ENCODE results near the gene NDOR1. TPM values are rescaled to one million over a fixed set of nuclear protein-coding genes. Genes with fewer than 3 reads are reported as not detected.
A peak's percentile ranks its signal among the peaks of the same experiment; 100 is the strongest.

NDOR1 gene
- total and polyA plus RNA-seq, 2 donors (not counting 3 experiments of a cell fraction or from before 2014, with no cell fraction given): 13.5 to 26.7 TPM

DNA sequence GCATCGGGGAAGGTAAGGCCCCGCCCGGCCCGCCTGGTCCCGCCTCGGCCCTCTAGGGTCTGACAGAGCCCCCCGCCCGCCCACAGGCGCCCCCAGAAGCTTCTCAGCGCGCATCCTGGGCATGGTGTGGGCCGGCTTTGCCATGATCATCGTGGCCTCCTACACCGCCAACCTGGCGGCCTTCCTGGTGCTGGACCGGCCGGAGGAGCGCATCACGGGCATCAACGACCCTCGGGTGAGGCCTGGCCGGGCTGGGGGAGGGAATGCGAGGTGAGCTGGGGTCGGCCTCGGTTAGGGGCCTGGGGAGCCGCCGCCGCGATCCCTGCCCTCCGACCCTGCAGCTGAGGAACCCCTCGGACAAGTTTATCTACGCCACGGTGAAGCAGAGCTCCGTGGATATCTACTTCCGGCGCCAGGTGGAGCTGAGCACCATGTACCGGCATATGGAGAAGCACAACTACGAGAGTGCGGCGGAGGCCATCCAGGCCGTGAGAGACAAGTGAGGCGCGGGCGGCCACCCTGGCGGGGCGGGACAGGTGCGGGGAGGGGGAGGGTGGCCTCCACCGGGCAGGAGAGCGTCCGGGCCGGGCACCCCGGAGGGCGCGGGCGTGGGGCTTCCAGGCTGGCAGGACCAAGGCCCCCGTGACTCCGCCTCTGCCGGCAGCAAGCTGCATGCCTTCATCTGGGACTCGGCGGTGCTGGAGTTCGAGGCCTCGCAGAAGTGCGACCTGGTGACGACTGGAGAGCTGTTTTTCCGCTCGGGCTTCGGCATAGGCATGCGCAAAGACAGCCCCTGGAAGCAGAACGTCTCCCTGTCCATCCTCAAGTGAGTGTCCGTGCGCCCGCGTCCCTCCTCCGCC is 42.8 kb upstream of the NDOR1 start:
- no TSS peak for BruUV-seq (replicated peaks)
- Histone ChIP-seq H3K9me1 (replicated peaks; ENCODE audit: control insufficient read depth, extremely low read depth, insufficient read depth, low read length) (no peaks in the 10 kb centered on the region), H3K4me1 (ENCODE audit: control insufficient read depth, extremely low read depth, insufficient read depth, low read length) (peaks cover 3% of the 10 kb centered on the region), H3K9ac (replicated peaks; ENCODE audit: extremely low read depth, insufficient read depth, low read length) (no peak overlapping the region), H2AFZ (ENCODE audit: low read depth, low read length) (peak overlapping the region; percentile 88), H3K36me3 (ENCODE audit: control insufficient read depth in 2 of 2, extremely low read depth in 1 of 2, insufficient read depth in 2 of 2, low read length in 2 of 2) (no peaks in the 10 kb centered on the region), H3K79me2 (ENCODE audit: control insufficient read depth, insufficient read depth, low read length) (no peaks in the 10 kb centered on the region), H3K9me3 (replicated peaks; ENCODE audit: control insufficient read depth, insufficient read depth, low read length) (no peaks in the 10 kb centered on the region), H3K27me3 (ENCODE audit: control insufficient read depth in 2 of 2, insufficient read depth in 2 of 2, low read length in 2 of 2) (peaks cover 23 to 30% of the 10 kb centered on the region in 2 experiments), H3K27ac (ENCODE audit: insufficient read depth, low read depth, low read length) (no peak overlapping the region), H4K20me1 (replicated peaks; ENCODE audit: control insufficient read depth, extremely low read depth, insufficient read depth, low read length) (no peaks in the 10 kb centered on the region), H3K4me2 (ENCODE audit: insufficient read depth, low read length) (peak overlapping the region; percentile 48), H3K4me3 (replicated peaks in 1 of 3; ENCODE audit: insufficient read depth in 1 of 3, low read depth in 1 of 3, low read length in 3 of 3) (peak overlapping the region in 2 of 3 experiments; percentile 11 to 24)
- FAIRE-seq (no peak), DNase-seq (ENCODE audit: low read depth, low spot score) (peak; percentile 14)
- ChIA-PET CTCF (interaction anchor here (1.2 to 1.8 kb wide), 4 partner anchors 8 to 74 kb away, joined by 4 to 12 read pairs (median 6); no protein-coding TSS in a partner anchor), POLR2A (interaction anchor here (0.8 kb wide), 1 partner anchor 61 kb away, joined by 4 read pairs; no protein-coding TSS in a partner anchor)
- dilution Hi-C loops (cut with MboI; ENCODE audit: extremely low pct_ligation_motif_present, low sequenced_read_pairs): no loop called here
- intact Hi-C loops (cut with micrococcal nuclease): no loop called here
- TF ChIP-seq JUN (IDR thresholded peaks at IDR 0.05; ENCODE audit: borderline replicate concordance, insufficient read depth, insufficient read length, low read depth): no peak
- TF ChIP-seq MYC (IDR thresholded peaks at IDR 0.05; ENCODE audit: low read depth, low read length): no peak
- no peak for TF ChIP-seq POLR2A (IDR thresholded peaks at IDR 0.05; ENCODE audit: low read depth, low read length)
- TF ChIP-seq GATA2 (IDR thresholded peaks at IDR 0.05; ENCODE audit: insufficient read depth, insufficient read length, low read depth, low read length): no peak
- peak; percentile 93 for TF ChIP-seq EZH2 (IDR thresholded peaks at IDR 0.05; ENCODE audit: borderline replicate concordance, low read depth, low read length, severe bottlenecking)

DNA sequence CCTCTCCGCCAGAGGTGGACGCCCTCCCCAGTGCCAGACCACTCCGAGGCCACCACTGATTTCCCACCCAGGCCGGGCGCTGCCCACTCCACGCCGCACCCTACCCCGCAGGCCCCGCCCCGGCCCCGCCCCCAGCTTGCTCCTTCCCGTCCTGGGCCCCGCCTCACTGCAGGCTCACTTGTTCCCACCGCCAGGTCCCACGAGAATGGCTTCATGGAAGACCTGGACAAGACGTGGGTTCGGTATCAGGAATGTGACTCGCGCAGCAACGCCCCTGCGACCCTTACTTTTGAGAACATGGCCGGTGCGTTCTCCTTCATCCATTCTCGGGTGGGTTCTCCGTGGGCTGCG is 42.2 kb upstream of the NDOR1 start:
- no peaks in the 10 kb centered on the region for H4K20me1 ChIP-seq (replicated peaks; ENCODE audit: control insufficient read depth, extremely low read depth, insufficient read depth, low read length)
- H3K4me1 ChIP-seq (ENCODE audit: control insufficient read depth, extremely low read depth, insufficient read depth, low read length): peaks cover 3% of the 10 kb centered on the region
- dilution Hi-C loops (cut with MboI; ENCODE audit: extremely low pct_ligation_motif_present, low sequenced_read_pairs) (no loop called here), intact Hi-C loops (cut with micrococcal nuclease) (no loop called here)
- H3K9ac ChIP-seq (replicated peaks; ENCODE audit: extremely low read depth, insufficient read depth, low read length): no peak overlapping the region
- peak overlapping the region in 2 of 3 experiments; percentile 11 to 24 for H3K4me3 ChIP-seq (replicated peaks in 1 of 3; ENCODE audit: insufficient read depth in 1 of 3, low read depth in 1 of 3, low read length in 3 of 3)
- H2AFZ ChIP-seq (ENCODE audit: low read depth, low read length): peak overlapping the region; percentile 88
- H3K9me1 ChIP-seq (replicated peaks; ENCODE audit: control insufficient read depth, extremely low read depth, insufficient read depth, low read length): no peaks in the 10 kb centered on the region
- peaks cover 27 to 30% of the 10 kb centered on the region in 2 experiments for H3K27me3 ChIP-seq (ENCODE audit: control insufficient read depth in 2 of 2, insufficient read depth in 2 of 2, low read length in 2 of 2)
- no peak for FAIRE-seq
- TF ChIP-seq EZH2 (IDR thresholded peaks at IDR 0.05; ENCODE audit: borderline replicate concordance, low read depth, low read length, severe bottlenecking): no peak
- TF ChIP-seq, protein P1, sequence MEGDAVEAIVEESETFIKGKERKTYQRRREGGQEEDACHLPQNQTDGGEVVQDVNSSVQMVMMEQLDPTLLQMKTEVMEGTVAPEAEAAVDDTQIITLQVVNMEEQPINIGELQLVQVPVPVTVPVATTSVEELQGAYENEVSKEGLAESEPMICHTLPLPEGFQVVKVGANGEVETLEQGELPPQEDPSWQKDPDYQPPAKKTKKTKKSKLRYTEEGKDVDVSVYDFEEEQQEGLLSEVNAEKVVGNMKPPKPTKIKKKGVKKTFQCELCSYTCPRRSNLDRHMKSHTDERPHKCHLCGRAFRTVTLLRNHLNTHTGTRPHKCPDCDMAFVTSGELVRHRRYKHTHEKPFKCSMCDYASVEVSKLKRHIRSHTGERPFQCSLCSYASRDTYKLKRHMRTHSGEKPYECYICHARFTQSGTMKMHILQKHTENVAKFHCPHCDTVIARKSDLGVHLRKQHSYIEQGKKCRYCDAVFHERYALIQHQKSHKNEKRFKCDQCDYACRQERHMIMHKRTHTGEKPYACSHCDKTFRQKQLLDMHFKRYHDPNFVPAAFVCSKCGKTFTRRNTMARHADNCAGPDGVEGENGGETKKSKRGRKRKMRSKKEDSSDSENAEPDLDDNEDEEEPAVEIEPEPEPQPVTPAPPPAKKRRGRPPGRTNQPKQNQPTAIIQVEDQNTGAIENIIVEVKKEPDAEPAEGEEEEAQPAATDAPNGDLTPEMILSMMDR (IDR thresholded peaks at IDR 0.05; ENCODE audit: extremely low read depth in 1 of 2, insufficient read depth in 1 of 2, low read depth in 1 of 2, low read length in 2 of 2): no peak
- TF ChIP-seq MYC (IDR thresholded peaks at IDR 0.05; ENCODE audit: low read depth, low read length): no peak
- TF ChIP-seq POLR2A (IDR thresholded peaks at IDR 0.05; ENCODE audit: low read depth, low read length): no peak
- TF ChIP-seq FOS (IDR thresholded peaks at IDR 0.05; ENCODE audit: borderline replicate concordance, insufficient read depth, low read length): no peak
- TF ChIP-seq, protein P2, sequence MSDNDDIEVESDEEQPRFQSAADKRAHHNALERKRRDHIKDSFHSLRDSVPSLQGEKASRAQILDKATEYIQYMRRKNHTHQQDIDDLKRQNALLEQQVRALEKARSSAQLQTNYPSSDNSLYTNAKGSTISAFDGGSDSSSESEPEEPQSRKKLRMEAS (IDR thresholded peaks at IDR 0.05; ENCODE audit: insufficient read depth, insufficient read length): no peak
- TF ChIP-seq JUN (IDR thresholded peaks at IDR 0.05; ENCODE audit: borderline replicate concordance, insufficient read depth, insufficient read length, low read depth): no peak
- TF ChIP-seq GATA2 (IDR thresholded peaks at IDR 0.05; ENCODE audit: insufficient read depth, insufficient read length, low read depth, low read length): no peak
- TF ChIP-seq POLR2AphosphoS5 (IDR thresholded peaks at IDR 0.05; ENCODE audit: insufficient read depth, low read depth, low read length): no peak
- no peaks in the 10 kb centered on the region for H3K9me3 ChIP-seq (replicated peaks; ENCODE audit: control insufficient read depth, insufficient read depth, low read length)
- ChIA-PET CTCF (interaction anchor here (1.2 to 1.8 kb wide), 4 partner anchors 8 to 73 kb away, joined by 4 to 12 read pairs (median 6); no protein-coding TSS in a partner anchor), POLR2A (interaction anchor here (0.8 kb wide), 1 partner anchor 60 kb away, joined by 4 read pairs; no protein-coding TSS in a partner anchor)
- no peaks in the 10 kb centered on the region for H3K36me3 ChIP-seq (ENCODE audit: control insufficient read depth in 2 of 2, extremely low read depth in 1 of 2, insufficient read depth in 2 of 2, low read length in 2 of 2)
- H3K4me2 ChIP-seq (ENCODE audit: insufficient read depth, low read length): peak overlapping the region; percentile 48
- H3K27ac ChIP-seq (ENCODE audit: insufficient read depth, low read depth, low read length): no peak overlapping the region
- BruUV-seq (replicated peaks): no TSS peak
- DNase-seq (ENCODE audit: low read depth, low spot score): no peak
- no peaks in the 10 kb centered on the region for H3K79me2 ChIP-seq (ENCODE audit: control insufficient read depth, insufficient read depth, low read length)

All from endothelial cell of umbilical vein (primary cell).